OCI-LY7 (cell line): ENCODE data around the gene ICAM2. TPM values are rescaled to one million over a fixed set of nuclear protein-coding genes. Genes with fewer than 3 reads are reported as not detected.

Experiments used
- BruUV-seq: library from RNA; stranded (reverse); fragments of 400-500 nt; replicated peaks from 2 replicates; lab custom pipeline; 2021; lab: Mats Ljungman, UMichigan
- CTCF ChIA-PET: fragments of 300-600 bp; sonication (Branson Sonifier 250); formaldehyde crosslinking; loops from one replicate; lab custom pipeline; 2022; ENCODE audit warnings: antibody characterized with exemption; ENCODE audit not compliant: unreplicated experiment; lab: Charles Lee
- POLR2A ChIA-PET: fragments of 300-600 bp; sonication (Branson Sonifier 250); formaldehyde crosslinking; loops from one replicate; lab custom pipeline; 2022; ENCODE audit warnings: antibody characterized with exemption; lab: Charles Lee
- DNase-seq: peaks from one replicate; pipeline ENCODE4 v3.0.0-alpha.2; 2015; ENCODE audit warnings: low spot score
- H2AFZ ChIP-seq: fragments of 200-600 bp; sonication (generic), shearing (Covaris generic); 2 replicates; pipeline ENCODE4 v1.6.1; 2014; ENCODE audit warnings: mild to moderate bottlenecking, antibody characterized with exemption, low read length, moderate library complexity
- H3K27ac ChIP-seq: fragments of 200-600 bp; sonication (generic); 2 replicates; pipeline ENCODE4 v1.5.1; 2014; ENCODE audit warnings: mixed run types, low read depth, mild to moderate bottlenecking, moderate library complexity, low read length, inconsistent platforms; ENCODE audit not compliant: poor library complexity, severe bottlenecking
- H3K36me3 ChIP-seq: fragments of 200-600 bp; sonication (generic); 2 replicates; pipeline ENCODE4 v1.6.1; 2014; ENCODE audit warnings: mild to moderate bottlenecking, antibody characterized with exemption, low read length, moderate library complexity, mixed read lengths; ENCODE audit not compliant: insufficient read depth
- H3K4me1 ChIP-seq: fragments of 200-600 bp; sonication (generic); 2 replicates; pipeline ENCODE4 v1.5.1; 2014; ENCODE audit warnings: mild to moderate bottlenecking, low read length; ENCODE audit not compliant: insufficient read depth, poor library complexity, severe bottlenecking
- H3K4me2 ChIP-seq: fragments of 200-600 bp; sonication (generic); 2 replicates; pipeline ENCODE4 v1.6.1; 2014; ENCODE audit warnings: mild to moderate bottlenecking, low read length
- H3K4me3 ChIP-seq: fragments of 200-600 bp; sonication (generic); 2 replicates; pipeline ENCODE4 v1.5.1; 2014; ENCODE audit warnings: mild to moderate bottlenecking, low read depth, low read length; ENCODE audit not compliant: poor library complexity, severe bottlenecking
- H3K79me2 ChIP-seq: fragments of 200-600 bp; sonication (generic); 2 replicates; pipeline ENCODE4 v1.6.1; 2016; ENCODE audit warnings: low read depth, mild to moderate bottlenecking, low read length, moderate library complexity, mixed read lengths; ENCODE audit not compliant: insufficient read depth
- H3K9me2 ChIP-seq: fragments of 200-600 bp; sonication (generic); 2 replicates; pipeline ENCODE4 v1.6.1; 2016; ENCODE audit warnings: mild to moderate bottlenecking, low read length, mixed read lengths; ENCODE audit not compliant: insufficient read depth
- H3K9me3 ChIP-seq: fragments of 200-600 bp; sonication (generic); 2 replicates; pipeline ENCODE4 v1.6.1; 2014; ENCODE audit warnings: mild to moderate bottlenecking, mixed run types, low read length, mixed read lengths
- H4K20me1 ChIP-seq: fragments of 200-600 bp; sonication (generic); 2 replicates; pipeline ENCODE4 v1.6.1; 2014; ENCODE audit warnings: mild to moderate bottlenecking, antibody characterized with exemption, low read length, moderate library complexity, mixed read lengths; ENCODE audit not compliant: insufficient read depth
- EZH2phosphoT487 ChIP-seq: fragments of 200-600 bp; sonication (generic); IDR thresholded peaks from 2 replicates; pipeline ENCODE4 v1.6.1; 2018; ENCODE audit warnings: low read depth, borderline replicate concordance, mild to moderate bottlenecking, mixed run types, antibody characterized with exemption, low read length, moderate library complexity, mixed read lengths
- intact Hi-C: fragments of 100-400 bp; cut with micrococcal nuclease; formaldehyde crosslinking; loops from one replicate; pipeline ENCODE4 v1.10.0; 2022; ENCODE audit not compliant: unreplicated experiment
- total RNA-seq, 2 experiments: library from RNA; depleted of rRNA in 1 of 2; stranded (reverse); fragments of >200 nt in 1 of 2; shearing (Covaris generic) in 1 of 2; gene quantifications; 2 replicates each; pipeline ENCODE4 v1.2.3, GENCODE V29; 2014 to 2022
- TF ChIP-seq, protein P1 (sequence below): fragments of 200-600 bp; sonication (generic); conservative IDR thresholded peaks from 2 replicates; pipeline ENCODE4 v1.5.1; 2014; ENCODE audit warnings: mild to moderate bottlenecking, antibody characterized with exemption, low read length, moderate library complexity, mixed read lengths

ICAM2 gene
- total RNA-seq, 2 experiments from 2014 or later: 88.7 to 112 TPM

DNA sequence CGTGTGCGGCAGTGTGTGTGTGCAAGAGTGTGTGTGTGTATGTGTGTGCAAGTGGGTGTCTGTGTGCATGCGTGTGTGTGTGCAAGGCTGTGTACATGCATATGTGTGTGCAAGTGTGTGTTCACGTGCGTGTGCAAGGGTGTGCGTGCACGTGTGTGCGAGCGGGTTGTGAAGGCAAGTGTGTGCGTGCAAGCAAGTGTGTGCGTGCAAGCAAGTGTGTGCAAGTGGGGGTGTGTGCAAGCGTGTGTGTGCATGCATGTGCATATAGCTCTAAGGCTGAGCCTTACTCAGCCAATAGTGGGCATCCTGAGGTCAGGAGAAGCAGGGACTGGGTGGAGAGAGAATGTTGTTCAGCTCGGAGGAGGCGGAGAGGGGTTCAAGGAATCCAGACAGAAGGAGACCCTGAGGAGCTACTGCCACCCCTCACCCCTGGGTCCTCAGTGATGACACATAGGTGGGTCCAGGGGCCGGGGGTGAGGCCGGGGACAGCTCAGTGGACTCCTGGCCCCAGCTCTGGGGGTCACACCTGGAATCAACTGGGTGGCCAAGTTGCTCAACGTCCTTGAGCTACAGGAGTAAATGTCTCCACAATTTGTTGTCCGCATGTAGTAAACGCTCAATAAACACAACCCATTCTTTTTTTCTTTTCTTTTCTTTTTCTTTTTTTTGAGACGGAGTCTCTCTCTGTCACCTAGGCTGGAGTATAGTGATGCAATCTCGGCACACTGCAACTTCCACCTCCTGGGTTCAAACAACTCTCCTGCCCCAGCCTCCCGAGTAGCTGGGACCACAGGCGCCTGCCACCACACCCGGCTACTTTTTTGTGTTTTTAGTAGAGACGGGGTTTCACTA is 20.5 kb downstream of the ICAM2 start:
- TSS peak; percentile 42 for BruUV-seq
- ChIA-PET POLR2A (no interaction called here), CTCF (interaction anchor here (0.6 kb wide), 1 partner anchor 13 kb away, joined by 3 read pairs; no protein-coding TSS in a partner anchor)
- H3K4me2 ChIP-seq: no peak overlapping the region
- peaks cover 18% of the 10 kb centered on the region for H3K4me1 ChIP-seq
- intact Hi-C loops: no loop called here
- no peak for DNase-seq
- H3K4me3 ChIP-seq: no peak overlapping the region
- H3K9me2 ChIP-seq: no peaks in the 10 kb centered on the region
- peaks cover 36% of the 10 kb centered on the region for H3K36me3 ChIP-seq
- H4K20me1 ChIP-seq: no peaks in the 10 kb centered on the region
- no peak for TF ChIP-seq EZH2phosphoT487
- TF ChIP-seq, protein P1, sequence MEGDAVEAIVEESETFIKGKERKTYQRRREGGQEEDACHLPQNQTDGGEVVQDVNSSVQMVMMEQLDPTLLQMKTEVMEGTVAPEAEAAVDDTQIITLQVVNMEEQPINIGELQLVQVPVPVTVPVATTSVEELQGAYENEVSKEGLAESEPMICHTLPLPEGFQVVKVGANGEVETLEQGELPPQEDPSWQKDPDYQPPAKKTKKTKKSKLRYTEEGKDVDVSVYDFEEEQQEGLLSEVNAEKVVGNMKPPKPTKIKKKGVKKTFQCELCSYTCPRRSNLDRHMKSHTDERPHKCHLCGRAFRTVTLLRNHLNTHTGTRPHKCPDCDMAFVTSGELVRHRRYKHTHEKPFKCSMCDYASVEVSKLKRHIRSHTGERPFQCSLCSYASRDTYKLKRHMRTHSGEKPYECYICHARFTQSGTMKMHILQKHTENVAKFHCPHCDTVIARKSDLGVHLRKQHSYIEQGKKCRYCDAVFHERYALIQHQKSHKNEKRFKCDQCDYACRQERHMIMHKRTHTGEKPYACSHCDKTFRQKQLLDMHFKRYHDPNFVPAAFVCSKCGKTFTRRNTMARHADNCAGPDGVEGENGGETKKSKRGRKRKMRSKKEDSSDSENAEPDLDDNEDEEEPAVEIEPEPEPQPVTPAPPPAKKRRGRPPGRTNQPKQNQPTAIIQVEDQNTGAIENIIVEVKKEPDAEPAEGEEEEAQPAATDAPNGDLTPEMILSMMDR: no peak
- H3K27ac ChIP-seq: no peak overlapping the region
- H2AFZ ChIP-seq: no peak overlapping the region
- H3K79me2 ChIP-seq: no peaks in the 10 kb centered on the region
- no peaks in the 10 kb centered on the region for H3K9me3 ChIP-seq

DNA sequence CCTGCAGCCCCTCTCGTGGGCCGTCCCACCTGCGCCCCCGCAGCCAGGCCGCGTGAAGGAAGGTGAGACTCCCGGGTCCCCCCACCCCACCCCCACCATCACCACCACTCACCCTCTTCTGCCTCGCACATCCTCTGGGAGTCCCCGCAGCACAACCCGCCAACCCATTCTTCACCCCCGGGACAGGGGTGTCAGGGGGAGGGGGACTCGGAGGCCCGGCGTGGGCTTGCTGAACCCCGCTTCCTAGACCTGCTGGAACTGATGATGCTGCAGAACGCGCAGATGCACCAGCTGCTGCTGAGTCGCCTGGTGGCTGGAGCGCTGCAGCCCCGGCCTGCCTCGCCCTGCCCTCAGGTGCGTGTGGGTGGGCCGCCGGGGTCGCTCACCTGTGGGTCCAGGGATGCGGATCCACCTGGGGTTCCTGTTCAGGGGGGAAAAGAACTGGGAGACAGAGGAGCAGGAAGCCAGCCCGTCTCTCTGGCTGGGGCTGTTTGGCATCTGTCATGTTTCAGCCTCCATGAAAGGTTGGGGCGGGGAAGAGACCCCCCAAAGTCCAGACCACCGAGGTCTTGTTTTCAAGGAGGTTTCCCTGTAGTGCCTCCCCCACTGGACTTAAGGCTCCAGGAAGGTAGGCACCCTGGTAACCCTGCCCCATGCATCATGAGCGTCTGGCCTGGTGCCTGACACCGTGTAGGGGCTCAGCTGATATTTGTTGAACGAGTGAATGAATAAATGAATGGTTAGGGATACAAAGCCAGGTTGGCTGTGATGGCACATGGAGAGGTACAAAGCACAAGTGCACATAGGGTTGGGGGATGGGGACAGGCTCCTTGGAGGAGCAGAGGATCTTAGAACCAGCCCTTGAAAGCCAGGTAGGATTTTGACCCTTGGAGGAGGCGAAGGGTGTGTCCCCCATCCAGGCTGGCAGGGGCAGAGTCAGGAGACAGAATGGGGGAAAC is 21.4 kb downstream of the ICAM2 start:
- ChIA-PET POLR2A (no interaction called here), CTCF (no interaction called here)
- Histone ChIP-seq H3K4me2 (peak overlapping the region; percentile 87), H3K9me2 (no peaks in the 10 kb centered on the region), H3K9me3 (no peaks in the 10 kb centered on the region), H3K4me3 (peak overlapping the region; percentile 69), H2AFZ (peak overlapping the region; percentile 12; the same call in 1 of the 2 replicates), H3K4me1 (peaks cover 18% of the 10 kb centered on the region), H3K36me3 (peaks cover 27% of the 10 kb centered on the region; the same call in 1 of the 2 replicates), H4K20me1 (no peaks in the 10 kb centered on the region), H3K27ac (no peak overlapping the region), H3K79me2 (no peaks in the 10 kb centered on the region)
- no TSS peak for BruUV-seq
- intact Hi-C loops: no loop called here
- TF ChIP-seq, protein P1: no peak
- TF ChIP-seq EZH2phosphoT487: no peak
- no peak for DNase-seq
